Measurements from ENCODE around the gene LRRC7.
"Not testable (repeated sequence)": the region's sequence is repeated elsewhere in the genome, so short reads cannot be mapped to it uniquely, and the experiment has no call there.

LRRC7 gene

GRCh38 chr1:70043804-70044203, 476.1 kb downstream of the LRRC7 start:
- in situ Hi-C loops (cut with MboI; ENCODE audit: low pct_unique_long_range_greater_than_20kb, low sequenced_read_pairs) = no loop called here
- no peak for DNase-seq

DNA sequence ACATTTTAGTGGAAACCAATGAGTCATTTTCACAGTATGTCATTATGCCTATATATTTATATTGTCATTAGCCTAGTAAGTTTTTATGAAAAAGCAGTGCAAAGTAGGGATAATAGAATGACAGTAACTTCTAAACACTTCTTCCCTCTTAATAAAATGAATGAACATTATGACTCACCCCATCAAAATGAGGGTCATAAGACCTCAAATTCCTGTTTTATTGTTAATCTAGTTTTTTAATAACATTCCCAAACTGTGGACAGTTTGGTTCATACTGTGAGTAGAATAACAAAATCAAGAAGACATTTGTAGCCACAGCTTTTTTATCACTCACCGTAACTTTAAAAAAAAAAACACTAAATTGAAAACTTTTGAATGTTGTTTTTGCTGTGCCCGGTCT, 477.1 kb downstream of the LRRC7 start:
- DNase-seq = no peak
- in situ Hi-C loops (cut with MboI; ENCODE audit: low pct_unique_long_range_greater_than_20kb, low sequenced_read_pairs) = no loop called here

DNA sequence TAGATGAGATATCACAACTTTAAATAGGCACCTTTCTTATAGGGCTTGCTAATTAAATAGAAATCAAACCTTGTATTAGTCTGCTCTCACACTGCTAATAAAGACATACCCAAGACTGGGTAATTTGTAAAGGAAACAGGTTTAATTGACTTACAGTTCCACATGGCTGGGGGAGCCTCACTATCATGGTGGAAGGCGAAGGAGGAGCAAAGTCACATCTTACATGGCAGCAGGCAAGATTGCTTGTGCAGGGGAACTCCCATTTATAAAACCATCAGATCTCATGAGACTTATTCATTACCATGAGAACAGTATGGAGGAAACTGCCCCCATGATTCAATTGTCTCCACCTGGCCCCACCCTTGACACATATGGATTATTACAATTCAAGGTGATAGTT, 477.9 kb downstream of the LRRC7 start:
- DNase-seq; in situ Hi-C loops (cut with MboI; ENCODE audit: low pct_unique_long_range_greater_than_20kb, low sequenced_read_pairs): not testable (repeated sequence)

DNA sequence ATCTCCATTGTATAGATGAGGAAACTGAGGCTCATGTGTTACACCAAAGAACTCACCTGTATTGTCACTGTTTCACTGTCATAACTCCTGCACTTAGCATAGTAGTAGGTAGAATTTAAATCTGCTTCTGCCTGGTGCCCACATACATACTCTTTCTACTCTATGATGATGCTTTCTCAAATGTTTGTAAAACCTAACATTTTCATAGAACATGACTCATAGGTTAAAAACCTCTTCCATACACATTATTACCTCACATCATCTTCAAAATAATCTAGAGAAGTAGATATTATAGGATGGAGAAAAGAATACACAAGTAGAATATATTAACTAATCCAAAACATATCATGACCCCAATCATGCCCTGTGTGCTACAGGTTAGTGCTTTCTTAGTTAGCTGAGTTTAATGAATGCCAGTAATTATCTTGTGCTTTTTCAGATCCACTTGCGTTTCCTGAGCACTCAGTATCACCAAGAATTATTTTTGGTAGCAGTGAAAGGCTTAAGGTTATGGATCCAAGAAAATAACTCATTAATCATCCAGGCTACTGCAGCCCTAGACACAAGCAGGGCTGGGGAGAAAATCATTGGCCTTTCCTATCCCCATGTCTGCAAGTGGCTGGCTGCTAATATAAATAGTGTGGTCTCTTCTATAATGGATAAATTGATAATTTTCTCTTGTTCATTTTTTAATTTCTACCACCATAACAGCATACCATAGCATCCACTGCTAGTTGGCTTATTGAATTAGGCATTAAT, 480.8 kb downstream of the LRRC7 start:
- in situ Hi-C loops (cut with MboI; ENCODE audit: low pct_unique_long_range_greater_than_20kb, low sequenced_read_pairs) = no loop called here

GRCh38 chr1:70051926-70052325, 484.2 kb downstream of the LRRC7 start:
- in situ Hi-C loops (cut with MboI; ENCODE audit: low pct_unique_long_range_greater_than_20kb, low sequenced_read_pairs) = no loop called here
- no peak for DNase-seq

More for the DNA sequence above, 480.8 kb downstream of the LRRC7 start:
- no peak for DNase-seq

DNA sequence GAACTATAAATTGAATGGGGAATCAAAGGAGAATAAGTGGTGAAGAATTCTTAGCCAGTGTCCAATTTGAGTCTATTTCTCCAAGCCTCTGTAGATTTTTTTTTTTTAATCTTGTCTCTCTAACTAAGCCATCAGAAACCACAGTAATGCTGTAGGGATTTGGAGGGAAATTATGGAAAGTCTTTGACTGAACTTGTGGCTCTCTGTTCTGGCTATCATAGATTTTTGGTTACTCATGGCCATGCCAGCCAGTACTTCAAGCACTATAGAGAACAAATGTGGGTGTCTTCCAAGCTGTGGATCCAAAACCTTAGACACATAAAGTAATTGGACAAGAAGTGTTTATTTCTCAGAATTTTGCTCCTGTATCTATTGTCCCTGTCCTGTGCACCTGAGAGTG, 489.8 kb downstream of the LRRC7 start:
- in situ Hi-C loops (cut with MboI; ENCODE audit: low pct_unique_long_range_greater_than_20kb, low sequenced_read_pairs) = no loop called here
- DNase-seq = no peak

DNA sequence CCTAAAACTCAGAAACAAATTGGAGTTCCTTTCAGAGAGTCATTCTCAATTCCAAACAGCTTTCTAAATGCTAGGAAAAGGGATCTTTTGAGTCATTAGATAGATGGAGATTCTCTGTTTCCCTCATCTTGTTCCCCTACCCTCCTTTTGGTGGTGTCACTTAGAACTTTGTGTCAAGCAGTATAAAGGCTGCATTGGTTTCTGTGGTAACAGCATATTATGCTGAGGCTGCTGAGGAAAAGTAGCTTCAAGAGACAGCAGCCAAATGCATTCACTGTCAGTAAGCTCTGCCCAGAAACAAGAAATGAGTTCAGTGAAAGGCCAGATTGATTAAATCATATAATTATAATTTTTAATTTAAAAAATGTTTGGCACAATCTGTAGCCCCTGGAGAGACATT, 493.5 kb downstream of the LRRC7 start:
- no peak for DNase-seq
- in situ Hi-C loops (cut with MboI; ENCODE audit: low pct_unique_long_range_greater_than_20kb, low sequenced_read_pairs) = no loop called here

DNA sequence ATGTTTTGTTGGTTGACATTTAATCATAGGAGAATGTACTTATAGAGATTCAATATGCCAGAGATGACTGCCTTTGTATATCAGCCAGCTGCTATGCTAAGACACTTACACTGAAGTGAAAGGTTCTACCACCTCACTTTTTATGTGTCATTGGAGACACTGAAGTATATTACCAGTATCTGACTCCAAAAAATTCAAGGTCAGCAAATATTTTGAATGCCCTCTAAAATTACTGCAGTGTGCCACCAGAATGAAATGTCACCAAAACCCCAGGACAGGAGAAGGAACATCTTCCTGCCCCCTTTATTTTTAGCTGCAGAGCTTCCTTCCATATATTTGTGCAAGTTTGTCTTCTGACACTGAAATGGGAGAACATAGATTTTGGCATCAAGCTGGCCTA, 496.1 kb downstream of the LRRC7 start:
- in situ Hi-C loops (cut with MboI; ENCODE audit: low pct_unique_long_range_greater_than_20kb, low sequenced_read_pairs) = no loop called here
- no peak for DNase-seq

DNA sequence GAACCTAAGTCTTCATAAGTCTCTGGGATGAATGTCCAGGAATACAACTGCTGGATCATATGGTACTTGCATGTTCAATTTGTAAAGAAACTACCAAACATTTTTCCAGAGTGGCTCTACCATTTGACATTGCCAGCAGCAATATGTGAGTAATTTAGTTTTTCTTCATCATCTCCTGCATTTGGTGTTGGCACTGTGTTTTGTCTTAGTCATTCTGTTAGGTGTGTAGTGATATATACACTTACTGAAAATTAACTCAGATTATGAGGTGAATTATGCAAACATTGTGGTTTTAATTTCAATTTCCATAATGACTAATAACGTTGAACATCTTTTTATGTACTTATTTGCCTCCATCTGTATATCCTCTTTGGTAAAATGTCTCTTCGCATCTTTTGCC, 499.0 kb downstream of the LRRC7 start:
- in situ Hi-C loops (cut with MboI; ENCODE audit: low pct_unique_long_range_greater_than_20kb, low sequenced_read_pairs) = no loop called here
- DNase-seq = no peak

DNA sequence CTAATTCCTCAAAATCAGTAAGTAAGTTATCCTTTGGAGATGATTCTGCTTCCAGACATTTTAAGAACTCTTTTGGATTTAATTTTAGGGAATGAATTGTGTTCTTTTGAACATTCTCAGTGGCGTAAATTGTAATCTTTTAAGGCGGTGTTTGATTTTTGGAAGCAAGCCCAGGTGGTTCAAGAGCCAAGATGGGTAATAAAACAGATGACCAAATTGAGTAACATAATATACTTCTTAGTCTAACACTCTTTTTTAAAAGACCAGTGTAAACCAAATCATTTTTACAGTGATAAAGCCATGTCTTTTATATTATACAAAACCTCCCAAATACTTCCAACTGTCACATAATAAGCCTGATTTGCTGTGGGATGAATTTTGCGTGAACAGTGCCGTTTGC, 503.9 kb downstream of the LRRC7 start:
- in situ Hi-C loops (cut with MboI; ENCODE audit: low pct_unique_long_range_greater_than_20kb, low sequenced_read_pairs) = no loop called here
- DNase-seq = no peak

DNA sequence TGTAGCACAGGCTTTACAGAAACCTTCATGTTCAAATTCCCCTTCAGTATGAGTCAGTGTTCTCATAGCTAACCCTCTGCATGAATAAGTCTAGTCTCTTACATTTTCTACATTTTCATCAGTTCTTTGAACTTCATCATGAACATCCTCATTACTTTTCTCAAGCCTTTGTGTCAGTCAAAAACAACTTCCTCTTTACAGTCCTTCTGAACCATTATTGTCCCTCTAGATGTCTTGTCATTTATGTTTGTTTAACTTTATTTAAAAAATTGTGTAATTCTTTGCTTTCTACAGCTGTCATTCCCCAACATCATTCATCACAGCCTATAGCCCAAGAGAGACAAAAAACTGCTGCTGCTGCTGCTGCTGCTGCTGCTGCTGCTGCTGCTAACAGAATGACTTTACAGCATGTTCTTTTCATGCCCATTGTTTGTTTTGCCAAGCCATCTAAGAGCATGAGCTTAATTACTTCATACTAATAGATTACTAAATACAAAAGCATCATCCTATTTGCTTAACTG, 504.6 kb downstream of the LRRC7 start:
- no peak for DNase-seq
- in situ Hi-C loops (cut with MboI; ENCODE audit: low pct_unique_long_range_greater_than_20kb, low sequenced_read_pairs) = no loop called here

DNA sequence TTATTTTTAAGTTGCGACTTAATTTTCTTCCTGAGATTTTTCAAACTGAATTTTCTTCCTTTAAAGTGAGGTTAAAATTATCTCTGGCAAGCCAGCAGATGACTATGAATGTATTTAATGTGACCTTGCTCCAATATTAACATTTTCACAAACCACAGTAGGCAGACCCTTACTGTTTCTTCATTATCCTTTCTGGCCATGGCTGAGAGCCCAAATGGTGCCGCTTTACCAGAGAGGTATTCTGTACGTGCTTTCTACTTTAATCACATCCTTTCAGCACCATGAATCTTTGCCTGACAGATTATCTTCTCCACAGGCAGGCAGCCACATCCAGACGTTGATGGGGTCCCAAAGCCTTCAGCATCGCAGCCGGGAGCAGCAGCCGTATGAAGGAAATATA, 508.0 kb downstream of the LRRC7 start:
- DNase-seq = no peak
- in situ Hi-C loops (cut with MboI; ENCODE audit: low pct_unique_long_range_greater_than_20kb, low sequenced_read_pairs) = no loop called here

- no peak for DNase-seq
- in situ Hi-C loops (cut with MboI; ENCODE audit: low pct_unique_long_range_greater_than_20kb, low sequenced_read_pairs) = no loop called here
Measured at GRCh38 chr1:70077066-70077465, 509.3 kb downstream of the LRRC7 start.

GRCh38 chr1:70079546-70079945, 511.8 kb downstream of the LRRC7 start:
- in situ Hi-C loops (cut with MboI; ENCODE audit: low pct_unique_long_range_greater_than_20kb, low sequenced_read_pairs) = no loop called here

GRCh38 chr1:70083519-70083918, 515.8 kb downstream of the LRRC7 start:
- in situ Hi-C loops (cut with MboI; ENCODE audit: low pct_unique_long_range_greater_than_20kb, low sequenced_read_pairs) = no loop called here
- peak; percentile 84 for DNase-seq

More at GRCh38 chr1:70079546-70079945, 511.8 kb downstream of the LRRC7 start:
- no peak for DNase-seq

- DNase-seq = no peak
- in situ Hi-C loops (cut with MboI; ENCODE audit: low pct_unique_long_range_greater_than_20kb, low sequenced_read_pairs) = no loop called here
Measured at GRCh38 chr1:70084314-70084915, 516.7 kb downstream of the LRRC7 start.

- in situ Hi-C loops (cut with MboI; ENCODE audit: low pct_unique_long_range_greater_than_20kb, low sequenced_read_pairs) = no loop called here
- no peak for DNase-seq
Measured at GRCh38 chr1:70085521-70085920, 517.8 kb downstream of the LRRC7 start.

- DNase-seq = no peak
- in situ Hi-C loops (cut with MboI; ENCODE audit: low pct_unique_long_range_greater_than_20kb, low sequenced_read_pairs) = no loop called here
Measured at GRCh38 chr1:70086897-70087296, 519.2 kb downstream of the LRRC7 start.

DNA sequence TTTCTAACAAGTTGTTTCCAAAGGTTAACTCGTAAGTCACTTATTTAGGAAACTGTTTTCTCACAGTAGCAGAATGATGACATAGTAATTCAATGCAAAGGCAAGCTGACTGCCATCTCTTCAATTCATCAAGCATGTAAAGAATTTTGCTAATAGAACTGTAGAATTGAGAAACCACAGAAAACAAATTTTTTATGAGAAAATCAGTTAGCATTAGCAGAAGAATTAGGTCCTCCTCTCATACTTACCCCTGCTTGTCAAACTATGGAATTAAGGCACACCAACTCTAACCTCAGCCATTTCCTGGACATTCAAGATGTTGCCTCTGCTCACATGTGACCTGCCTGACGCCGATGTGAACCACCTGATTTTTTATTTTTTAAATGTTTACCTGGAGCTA, 522.4 kb downstream of the LRRC7 start:
- in situ Hi-C loops (cut with MboI; ENCODE audit: low pct_unique_long_range_greater_than_20kb, low sequenced_read_pairs) = no loop called here
- DNase-seq = no peak

DNA sequence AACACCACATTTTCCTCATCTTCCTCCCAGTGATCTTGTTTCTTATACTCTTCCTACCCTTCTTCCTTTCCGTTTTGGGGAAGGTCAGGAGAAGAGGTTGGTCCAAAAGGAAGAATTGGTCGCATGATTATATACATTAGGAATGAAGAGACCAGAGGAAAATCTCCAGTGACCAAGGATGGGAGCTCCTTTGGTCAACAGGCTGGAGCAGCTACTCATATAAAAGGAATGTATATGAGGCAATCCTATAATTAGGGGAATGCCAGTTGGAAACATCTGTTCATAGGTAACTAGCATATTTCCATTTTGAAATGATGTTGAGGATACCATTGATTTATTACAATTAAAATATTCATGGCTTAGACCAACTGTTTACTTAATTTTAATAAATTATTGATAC, 523.2 kb downstream of the LRRC7 start:
- in situ Hi-C loops (cut with MboI; ENCODE audit: low pct_unique_long_range_greater_than_20kb, low sequenced_read_pairs) = no loop called here
- no peak for DNase-seq

DNA sequence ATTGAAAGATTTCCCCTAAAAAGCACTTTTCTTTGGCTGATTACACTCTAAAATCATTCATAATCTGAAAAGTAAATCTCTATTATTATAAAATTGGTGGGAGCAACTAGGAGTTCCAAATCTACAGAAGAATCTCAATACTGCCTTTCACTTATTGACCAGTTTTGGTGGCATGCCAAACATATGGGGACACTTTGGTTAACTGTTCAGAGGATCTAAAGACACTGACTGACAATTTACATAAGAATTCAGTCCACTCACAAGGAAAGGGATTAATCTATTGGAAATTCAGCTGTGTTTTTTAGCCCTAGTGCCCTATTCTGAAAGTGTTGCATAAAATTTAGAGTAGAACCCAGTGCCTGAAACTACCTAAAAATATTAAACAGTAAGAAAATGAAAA, 524.1 kb downstream of the LRRC7 start:
- in situ Hi-C loops (cut with MboI; ENCODE audit: low pct_unique_long_range_greater_than_20kb, low sequenced_read_pairs) = no loop called here
- no peak for DNase-seq
